ENCODE measurements around the gene TAX1BP1.

DNA sequence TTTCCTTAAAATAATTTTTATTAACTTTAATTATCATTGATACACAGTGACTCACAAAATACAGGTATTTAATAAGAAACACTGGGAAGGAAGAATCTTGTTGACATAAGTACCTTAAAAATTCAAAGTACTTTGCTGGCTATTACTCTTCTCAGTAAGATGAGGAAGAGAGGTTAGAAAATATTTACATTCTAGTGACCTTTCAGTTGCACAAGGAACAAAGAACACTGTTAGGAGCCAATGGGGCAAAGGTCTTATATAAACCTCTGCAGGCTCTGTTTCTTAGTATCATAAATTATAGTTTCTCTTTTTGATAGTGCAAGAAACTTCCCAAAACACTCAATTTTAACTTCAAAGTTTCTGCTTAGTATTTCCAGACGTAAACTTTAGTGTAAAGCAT lies 4.8 kb upstream of the TAX1BP1 start:
- TF ChIP-seq ZNF121 (CRISPR knock-in tag; IDR thresholded peaks at IDR 0.05), result no peak
- TF ChIP-seq NR1H2 (CRISPR knock-in tag; IDR thresholded peaks at IDR 0.05), result no peak
- TF ChIP-seq, protein P1, sequence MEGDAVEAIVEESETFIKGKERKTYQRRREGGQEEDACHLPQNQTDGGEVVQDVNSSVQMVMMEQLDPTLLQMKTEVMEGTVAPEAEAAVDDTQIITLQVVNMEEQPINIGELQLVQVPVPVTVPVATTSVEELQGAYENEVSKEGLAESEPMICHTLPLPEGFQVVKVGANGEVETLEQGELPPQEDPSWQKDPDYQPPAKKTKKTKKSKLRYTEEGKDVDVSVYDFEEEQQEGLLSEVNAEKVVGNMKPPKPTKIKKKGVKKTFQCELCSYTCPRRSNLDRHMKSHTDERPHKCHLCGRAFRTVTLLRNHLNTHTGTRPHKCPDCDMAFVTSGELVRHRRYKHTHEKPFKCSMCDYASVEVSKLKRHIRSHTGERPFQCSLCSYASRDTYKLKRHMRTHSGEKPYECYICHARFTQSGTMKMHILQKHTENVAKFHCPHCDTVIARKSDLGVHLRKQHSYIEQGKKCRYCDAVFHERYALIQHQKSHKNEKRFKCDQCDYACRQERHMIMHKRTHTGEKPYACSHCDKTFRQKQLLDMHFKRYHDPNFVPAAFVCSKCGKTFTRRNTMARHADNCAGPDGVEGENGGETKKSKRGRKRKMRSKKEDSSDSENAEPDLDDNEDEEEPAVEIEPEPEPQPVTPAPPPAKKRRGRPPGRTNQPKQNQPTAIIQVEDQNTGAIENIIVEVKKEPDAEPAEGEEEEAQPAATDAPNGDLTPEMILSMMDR (IDR thresholded peaks at IDR 0.05), result no peak
- no peak for TF ChIP-seq EMX1 (CRISPR knock-in tag; IDR thresholded peaks at IDR 0.05)
